Activated CD4-positive, alpha-beta T cell treated with anti-CD3 and anti-CD28 coated beads, Interleukin-2, amount 50 U/mL, for 4 hours (primary cell): ENCODE data around the gene SFMBT2.
A peak's percentile ranks its signal among the peaks of the same experiment; 100 is the strongest.

Source experiments
- DNase-seq, 2 experiments: peaks; one replicate each; pipeline ENCODE4 v3.0.0-alpha.2; 2020

SFMBT2 gene

GRCh38 chr10:7121154-7121797 is 289.6 kb downstream of the SFMBT2 start:
- DNase-seq, result peak; percentile 56 to 59

GRCh38 chr10:7119325-7120015 is 291.4 kb downstream of the SFMBT2 start:
- no peak for DNase-seq

- DNase-seq, result no peak
Observed at GRCh38 chr10:7117806-7118674, 292.8 kb downstream of the SFMBT2 start.

- no peak for DNase-seq
Observed at GRCh38 chr10:7117177-7117799, 293.5 kb downstream of the SFMBT2 start.

GRCh38 chr10:7111561-7111960 is 299.3 kb downstream of the SFMBT2 start:
- no peak for DNase-seq

- DNase-seq, result no peak
Observed at GRCh38 chr10:7111089-7111488, 299.7 kb downstream of the SFMBT2 start.
